Lung (tissue), 12 donors: ENCODE results near the gene TUBB3. TPM values are rescaled to one million over a fixed set of nuclear protein-coding genes. Genes with fewer than 3 reads are reported as not detected.

Source experiments
- ATAC-seq: fragments of 200-7000 bp; cut with Tn5 transposase; one replicate; pipeline ENCODE4 v1.9.1; 2020; ENCODE audit warnings: moderate number of reproducible peaks; ENCODE audit not compliant: insufficient read depth, low FRiP score
- DNase-seq, 3 donors: peaks; one replicate each; pipeline ENCODE4 v3.0.0-alpha.2; 2013 to 2017
- H3K27ac ChIP-seq, 2 donors: one replicate each; pipeline ENCODE4 v1.5.1; 2013; ENCODE audit warnings: mild to moderate bottlenecking in 2 of 2, moderate library complexity in 2 of 2, control low read depth in 1 of 2, inconsistent platforms in 1 of 2, low read depth in 1 of 2, low read length in 1 of 2
- H3K27me3 ChIP-seq, 3 donors: one replicate each; pipeline ENCODE4 v1.5.1; 2013; ENCODE audit warnings: low read length in 2 of 3; ENCODE audit not compliant: control insufficient read depth in 3 of 3, insufficient read depth in 3 of 3
- H3K36me3 ChIP-seq, 4 donors: one replicate each; pipeline ENCODE4 v1.5.1; 2013; ENCODE audit warnings: low read length in 4 of 4, mild to moderate bottlenecking in 1 of 4, moderate library complexity in 1 of 4; ENCODE audit not compliant: control insufficient read depth in 4 of 4, insufficient read depth in 4 of 4
- H3K4me1 ChIP-seq, 5 donors: one replicate each; pipeline ENCODE4 v1.5.1; 2013; ENCODE audit warnings: low read length in 5 of 5, mild to moderate bottlenecking in 2 of 5, moderate library complexity in 1 of 5; ENCODE audit not compliant: control insufficient read depth in 5 of 5, insufficient read depth in 5 of 5
- H3K4me3 ChIP-seq: one replicate; pipeline ENCODE4 v1.5.1; 2013; ENCODE audit warnings: mild to moderate bottlenecking, control low read depth, moderate library complexity
- H3K9ac ChIP-seq, 2 donors: one replicate each; pipeline ENCODE4 v1.5.1; 2013; ENCODE audit warnings: low read length in 2 of 2, control low read depth in 1 of 2; ENCODE audit not compliant: insufficient read depth in 1 of 2
- H3K9me3 ChIP-seq, 4 donors: one replicate each; pipeline ENCODE4 v1.5.1; 2013; ENCODE audit warnings: low read length in 3 of 4, mild to moderate bottlenecking in 1 of 4, moderate library complexity in 1 of 4; ENCODE audit not compliant: control insufficient read depth in 4 of 4, insufficient read depth in 3 of 4
- CTCF ChIP-seq: IDR thresholded peaks from 2 replicates; pipeline ENCODE4 v1.5.1; 2012; ENCODE audit warnings: mild to moderate bottlenecking; ENCODE audit errors: control extremely low read depth, extremely low read depth
- WGBS, 2 donors: extraction: QIAGEN DNeasy Blood & Tissue Kit; methylation state at CpG; one replicate each; pipeline ENCODE4 v1.1.7; 2013; 5-methylcytosine and 5-hydroxymethylcytosine counted together
- polyA plus RNA-seq, 2 donors: library from polyadenylated mRNA; stranded (reverse); fragments of 200-250 nt; gene quantifications; one replicate each; pipeline ENCODE4 v1.2.1, GENCODE V29; 2013
- total RNA-seq, 2 donors: library from RNA; depleted of rRNA in 1 of 2; stranded (reverse); fragments of >200 nt in 1 of 2; gene quantifications; one replicate each; pipeline ENCODE4 v1.2.1, GENCODE V29; 2014 to 2021
- donor health status: control.
- donor health status: control.
- donor health status: Bipolar disorder and iron deficiency.
- donor health status: healthy.
- donor health status: DM: yes; HTN: yes; CAD: no.

The TUBB3 gene
- total and polyA plus RNA-seq, 4 donors, result 1.3 to 15.6 (median 8.9) TPM

GRCh38 chr16:89884041-89884421 is 39.1 kb upstream of the TUBB3 start:
- Histone ChIP-seq H3K4me1 (peaks cover 0 to 2% (median 0%) of the 10 kb centered on the region in 5 donors), H3K4me3 (no peak overlapping the region), H3K9ac (no peak overlapping the region), H3K9me3 (no peaks in the 10 kb centered on the region), H3K36me3 (peaks cover 23 to 62% (median 41%) of the 10 kb centered on the region in 4 donors), H3K27me3 (no peaks in the 10 kb centered on the region), H3K27ac (no peak overlapping the region)
- no peak for DNase-seq
- TF ChIP-seq CTCF, result no peak
- no peak for ATAC-seq
- 97 to 99% methylated on average over 8 of the region's 8 CpGs for WGBS, 2 donors

- no peak overlapping the region for H3K9ac ChIP-seq
- H3K27ac ChIP-seq, result no peak overlapping the region
- 97 to 98% methylated on average over 14 of the region's 14 CpGs for WGBS, 2 donors
- peaks cover 29 to 61% (median 35%) of the 10 kb centered on the region in 4 donors for H3K36me3 ChIP-seq
- no peaks in the 10 kb centered on the region for H3K27me3 ChIP-seq
- no peak for ATAC-seq
- TF ChIP-seq CTCF, result no peak
- no peaks in the 10 kb centered on the region for H3K9me3 ChIP-seq
- H3K4me1 ChIP-seq, result peaks cover 0 to 2% (median 0%) of the 10 kb centered on the region in 5 donors
- no peak overlapping the region for H3K4me3 ChIP-seq
- no peak for DNase-seq
These were observed 35.9 kb upstream of the TUBB3 start for GRCh38 chr16:89887243-89887642.

- Histone ChIP-seq H3K9me3 (no peaks in the 10 kb centered on the region), H3K36me3 (peaks cover 23 to 64% (median 30%) of the 10 kb centered on the region in 4 donors), H3K27me3 (no peaks in the 10 kb centered on the region), H3K27ac (no peak overlapping the region), H3K9ac (no peak overlapping the region), H3K4me1 (no peaks in the 10 kb centered on the region), H3K4me3 (no peak overlapping the region)
- DNase-seq (no peak), ATAC-seq (no peak)
- 90 to 96% methylated on average over 9 of the region's 9 CpGs for WGBS, 2 donors
- no peak for TF ChIP-seq CTCF
These were observed 32.9 kb upstream of the TUBB3 start for GRCh38 chr16:89890200-89890599.
